ENCODE measurements around the gene MRPL19. TPM values are rescaled to one million over a fixed set of nuclear protein-coding genes. Genes with fewer than 3 reads are reported as not detected.

MRPL19 gene
- total and polyA plus RNA-seq, 9 donors = 11.9 to 46.8 (median 32.5) TPM

- Histone ChIP-seq H3K36me3 (no peaks in the 10 kb centered on the region), H3K9me3 (no peaks in the 10 kb centered on the region), H3K27me3 (no peaks in the 10 kb centered on the region), H3K4me3 (no peak overlapping the region), H3K27ac (no peak overlapping the region), H3K4me1 (ENCODE audit: insufficient read depth) (no peaks in the 10 kb centered on the region)
- peak in 4 of 5 donors; percentile 19 to 62 (median 42) for DNase-seq
- WGBS, 3 donors = 13 to 17% (median 15%) methylated on average over 25 of the region's 25 CpGs
- intact Hi-C loops (cut with DNase I) = no loop called here
- TF ChIP-seq POLR2A (IDR thresholded peaks at IDR 0.05) = no peak
- peak; percentile 29 to 52 (median 34) for TF ChIP-seq CTCF (IDR thresholded peaks at IDR 0.05)
Observed at GRCh38 chr2:75608684-75609333, 37.8 kb upstream of the MRPL19 start.

- H3K27me3 ChIP-seq = no peaks in the 10 kb centered on the region
- 40 to 52% (median 46%) methylated on average over 5 of the region's 5 CpGs for WGBS, 3 donors
- intact Hi-C loops (cut with DNase I) = no loop called here
- no peaks in the 10 kb centered on the region for H3K36me3 ChIP-seq
- no peak overlapping the region for H3K27ac ChIP-seq
- H3K9me3 ChIP-seq = no peaks in the 10 kb centered on the region
- no peaks in the 10 kb centered on the region for H3K4me1 ChIP-seq (ENCODE audit: insufficient read depth)
- TF ChIP-seq POLR2A (IDR thresholded peaks at IDR 0.05) (no peak), EP300 (IDR thresholded peaks at IDR 0.05) (no peak), CTCF (IDR thresholded peaks at IDR 0.05) (no peak)
- no peak overlapping the region for H3K4me3 ChIP-seq
- no peak for DNase-seq
Observed at GRCh38 chr2:75609334-75609689, 37.3 kb upstream of the MRPL19 start.

- no peak for TF ChIP-seq CTCF (IDR thresholded peaks at IDR 0.05)
- no peak for TF ChIP-seq POLR2A (IDR thresholded peaks at IDR 0.05)
- no peak for TF ChIP-seq EP300 (IDR thresholded peaks at IDR 0.05)
- Histone ChIP-seq H3K27ac (no peak overlapping the region), H3K4me1 (ENCODE audit: insufficient read depth) (no peaks in the 10 kb centered on the region), H3K9me3 (no peaks in the 10 kb centered on the region), H3K4me3 (no peak overlapping the region), H3K36me3 (no peaks in the 10 kb centered on the region), H3K27me3 (no peaks in the 10 kb centered on the region)
- 68 to 74% (median 73%) methylated on average over 7 of the region's 7 CpGs for WGBS, 3 donors
- no peak for DNase-seq
- intact Hi-C loops (cut with DNase I) = no loop called here
Observed at GRCh38 chr2:75609937-75610508, 36.6 kb upstream of the MRPL19 start.

GRCh38 chr2:75610671-75611070, 35.9 kb upstream of the MRPL19 start:
- TF ChIP-seq EP300 (IDR thresholded peaks at IDR 0.05) = no peak
- TF ChIP-seq CTCF (IDR thresholded peaks at IDR 0.05) = no peak
- no peak for TF ChIP-seq POLR2A (IDR thresholded peaks at IDR 0.05)
- DNase-seq = no peak
- H3K9me3 ChIP-seq = no peaks in the 10 kb centered on the region
- no peaks in the 10 kb centered on the region for H3K27me3 ChIP-seq
- intact Hi-C loops (cut with DNase I) = no loop called here
- WGBS, 3 donors = 57 to 80% (median 61%) methylated on average over 4 of the region's 4 CpGs
- H3K36me3 ChIP-seq = no peaks in the 10 kb centered on the region
- no peak overlapping the region for H3K27ac ChIP-seq
- no peaks in the 10 kb centered on the region for H3K4me1 ChIP-seq (ENCODE audit: insufficient read depth)
- H3K4me3 ChIP-seq = no peak overlapping the region

All from ovary (tissue), 9 donors.